ENCODE measurements around the gene KRTAP10-10.

The KRTAP10-10 gene

DNA sequence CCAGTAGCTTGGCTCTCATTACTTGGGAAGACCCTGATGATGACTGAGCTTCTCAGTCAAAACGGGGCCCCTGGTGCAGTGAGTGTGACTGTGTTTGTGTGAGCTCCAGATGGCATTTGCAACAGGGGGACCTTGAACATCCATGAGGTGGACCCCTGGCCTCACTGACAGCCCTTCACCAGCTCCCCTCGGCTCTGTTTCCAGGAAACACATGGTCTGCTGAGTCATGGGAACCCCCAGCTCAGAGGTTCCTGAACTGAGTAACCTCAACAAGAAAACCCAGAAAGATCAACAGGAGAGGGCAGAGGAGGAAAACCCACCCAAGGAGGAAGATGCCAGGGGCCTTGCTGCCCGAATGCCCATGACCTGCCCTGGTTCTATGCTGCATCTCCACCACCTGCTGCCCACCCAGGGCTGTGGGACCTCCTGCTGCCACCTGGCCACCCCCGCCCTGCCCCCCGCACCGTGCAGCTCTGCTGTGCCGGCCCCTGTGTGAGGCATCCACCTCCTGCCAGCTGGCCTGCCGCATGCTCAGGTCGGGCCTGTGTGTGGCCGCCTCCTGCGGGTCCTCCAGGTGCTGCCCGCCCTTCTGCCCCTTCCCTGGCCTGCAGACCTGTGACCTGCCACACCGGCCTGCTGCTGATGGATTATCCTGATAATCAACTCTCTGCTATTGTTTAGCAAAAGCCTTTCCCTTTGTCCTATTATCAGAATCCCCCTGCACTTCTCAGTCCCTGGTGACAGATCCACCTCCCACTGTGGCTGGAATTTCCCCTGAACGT lies 49.0 kb downstream of the KRTAP10-10 start:
- peak; percentile 20 for DNase-seq

DNA sequence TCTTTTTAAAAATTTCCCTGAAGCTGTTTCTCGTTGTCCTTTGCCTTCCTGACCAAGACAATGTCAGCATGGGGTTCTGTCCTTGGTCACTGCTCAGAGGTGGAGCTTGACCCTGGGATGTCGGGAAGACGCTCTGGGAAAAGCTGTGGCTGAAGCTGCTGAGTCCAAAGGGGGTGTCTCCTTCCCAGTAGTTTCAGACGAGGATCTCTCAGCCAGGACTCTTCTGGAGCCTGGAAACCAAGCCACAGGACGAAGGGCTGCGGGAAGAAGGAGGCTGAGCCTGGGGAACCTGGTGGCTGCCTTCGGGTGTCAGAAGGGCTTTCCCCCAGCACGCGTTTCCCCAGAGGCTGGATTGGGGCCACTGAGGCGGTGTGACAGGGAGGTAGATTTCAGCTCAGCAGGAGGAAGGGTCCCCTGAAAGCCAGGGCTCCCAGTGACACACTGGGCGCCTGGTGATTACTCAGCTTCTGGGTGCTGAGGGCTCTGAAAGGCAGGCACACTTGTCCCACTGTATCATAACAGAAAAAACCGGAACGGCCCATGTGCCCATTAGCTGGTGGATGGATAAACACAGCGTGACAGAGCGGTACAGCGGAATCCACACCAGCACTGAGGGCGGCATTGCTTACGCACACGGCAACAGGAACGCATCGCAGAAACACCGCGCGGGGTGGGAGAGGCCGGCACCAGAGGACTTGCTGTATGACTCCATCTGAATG lies 49.8 kb downstream of the KRTAP10-10 start:
- no peak for DNase-seq

DNA sequence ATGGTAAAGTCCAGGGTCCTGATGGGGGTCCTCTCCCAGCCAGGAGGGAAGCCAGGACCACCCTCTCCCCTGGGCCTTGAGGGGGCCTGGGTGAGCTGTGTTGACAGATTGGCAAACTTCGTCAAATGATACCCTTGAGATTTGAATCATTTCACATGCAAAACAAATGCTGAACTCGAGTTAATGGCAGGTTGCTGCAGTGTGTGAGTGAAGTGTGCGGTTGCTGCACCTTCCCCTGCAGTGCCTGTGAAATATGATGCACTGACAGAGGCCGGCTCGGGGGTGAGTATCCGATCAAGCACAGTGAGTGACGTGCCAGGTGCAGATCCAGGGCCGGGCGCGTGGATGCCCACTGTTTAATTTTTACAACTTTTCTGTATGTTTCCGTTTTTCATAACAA lies 50.5 kb downstream of the KRTAP10-10 start:
- DNase-seq = no peak
